HG03460 (cell line): ENCODE data around the gene GPHB5.

Experiments used
- ATAC-seq: cut with Tn5 transposase; IDR thresholded peaks from one replicate; pipeline ENCODE4 v1.9.1; 2021; ENCODE audit not compliant: unreplicated experiment

The GPHB5 gene

GRCh38 chr14:63267171-63267570 is 51.6 kb downstream of the GPHB5 start:
- no peak for ATAC-seq

GRCh38 chr14:63266106-63266505 is 52.6 kb downstream of the GPHB5 start:
- ATAC-seq: no peak
